LNCAP (cell line): ENCODE results near the gene NAT14.

Experiments used
- TF ChIP-seq, protein P1 (sequence below): fragments of 450-650 bp; IDR thresholded peaks from 2 replicates; pipeline ENCODE4 v1.5.1; 2017; ENCODE audit warnings: mild to moderate bottlenecking

The NAT14 gene

DNA sequence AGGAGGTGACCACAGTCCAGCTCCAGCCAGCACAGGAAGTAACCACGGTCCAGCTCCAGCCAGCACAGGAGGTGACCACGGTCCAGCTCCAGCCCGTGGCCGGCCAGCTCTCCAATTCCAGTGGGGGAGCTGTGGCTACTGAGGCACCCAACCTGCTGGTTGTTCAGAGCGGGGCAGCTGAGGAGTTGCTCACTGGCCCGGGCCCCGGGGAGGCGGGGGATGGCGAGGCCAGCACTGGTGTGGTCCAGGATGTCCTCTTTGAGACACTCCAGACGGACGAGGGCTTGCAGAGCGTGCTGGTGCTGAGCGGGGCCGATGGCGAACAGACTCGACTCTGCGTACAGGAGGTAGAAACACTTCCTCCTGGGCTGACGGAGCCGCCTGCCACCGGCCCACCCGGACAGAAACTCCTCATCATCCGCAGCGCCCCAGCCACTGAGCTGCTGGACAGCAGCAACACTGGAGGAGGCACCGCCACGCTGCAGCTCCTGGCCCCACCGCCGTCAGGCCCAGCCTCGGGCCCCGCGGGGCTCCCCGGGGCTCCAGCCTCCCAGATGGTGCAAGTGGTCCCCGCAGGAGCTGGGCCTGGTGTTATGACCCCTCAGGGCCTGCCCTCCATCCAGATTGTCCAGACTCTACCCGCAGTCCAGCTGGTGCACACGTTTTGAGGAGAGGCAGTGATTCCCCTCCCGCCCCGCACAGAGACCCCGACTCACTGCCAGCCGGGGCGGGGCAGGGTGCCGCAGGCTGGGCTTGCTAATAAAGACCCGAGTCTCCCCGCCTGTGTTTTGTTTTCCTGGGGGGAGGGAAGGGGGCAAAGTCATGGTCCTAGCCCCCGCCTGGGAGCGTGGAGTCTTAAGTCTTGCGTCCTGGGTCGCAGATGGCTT is 1.0 kb upstream of the NAT14 start:
- TF ChIP-seq, protein P1, sequence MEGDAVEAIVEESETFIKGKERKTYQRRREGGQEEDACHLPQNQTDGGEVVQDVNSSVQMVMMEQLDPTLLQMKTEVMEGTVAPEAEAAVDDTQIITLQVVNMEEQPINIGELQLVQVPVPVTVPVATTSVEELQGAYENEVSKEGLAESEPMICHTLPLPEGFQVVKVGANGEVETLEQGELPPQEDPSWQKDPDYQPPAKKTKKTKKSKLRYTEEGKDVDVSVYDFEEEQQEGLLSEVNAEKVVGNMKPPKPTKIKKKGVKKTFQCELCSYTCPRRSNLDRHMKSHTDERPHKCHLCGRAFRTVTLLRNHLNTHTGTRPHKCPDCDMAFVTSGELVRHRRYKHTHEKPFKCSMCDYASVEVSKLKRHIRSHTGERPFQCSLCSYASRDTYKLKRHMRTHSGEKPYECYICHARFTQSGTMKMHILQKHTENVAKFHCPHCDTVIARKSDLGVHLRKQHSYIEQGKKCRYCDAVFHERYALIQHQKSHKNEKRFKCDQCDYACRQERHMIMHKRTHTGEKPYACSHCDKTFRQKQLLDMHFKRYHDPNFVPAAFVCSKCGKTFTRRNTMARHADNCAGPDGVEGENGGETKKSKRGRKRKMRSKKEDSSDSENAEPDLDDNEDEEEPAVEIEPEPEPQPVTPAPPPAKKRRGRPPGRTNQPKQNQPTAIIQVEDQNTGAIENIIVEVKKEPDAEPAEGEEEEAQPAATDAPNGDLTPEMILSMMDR: no peak

DNA sequence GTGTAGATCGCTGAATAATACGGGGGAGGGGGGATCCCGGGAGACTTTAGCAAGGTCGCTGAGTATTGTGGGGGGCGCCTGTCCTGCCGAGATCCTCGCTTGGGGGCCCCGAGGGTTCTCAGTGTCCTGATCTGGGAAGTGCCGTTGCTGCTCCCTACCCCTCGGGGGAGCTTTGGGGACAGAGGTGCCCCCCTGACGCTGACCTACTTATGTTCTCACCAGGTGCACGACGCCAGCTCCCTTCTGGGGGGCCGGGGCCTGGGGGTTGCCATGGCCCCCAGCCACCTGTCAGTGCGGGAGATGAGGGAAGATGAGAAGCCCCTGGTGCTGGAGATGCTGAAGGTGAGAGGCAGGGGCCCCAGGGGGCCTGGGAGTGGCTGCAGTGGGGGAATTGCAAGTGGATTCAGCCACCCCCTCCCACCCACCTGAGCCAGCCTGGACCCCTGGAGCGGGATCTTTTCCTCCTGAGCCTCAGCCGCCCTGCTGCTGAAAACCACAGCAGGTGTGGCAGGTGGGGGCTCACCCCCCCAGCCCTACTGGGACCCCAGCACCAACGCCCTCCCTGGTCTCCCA is 537 bp downstream of the NAT14 start:
- TF ChIP-seq, protein P1: no peak

DNA sequence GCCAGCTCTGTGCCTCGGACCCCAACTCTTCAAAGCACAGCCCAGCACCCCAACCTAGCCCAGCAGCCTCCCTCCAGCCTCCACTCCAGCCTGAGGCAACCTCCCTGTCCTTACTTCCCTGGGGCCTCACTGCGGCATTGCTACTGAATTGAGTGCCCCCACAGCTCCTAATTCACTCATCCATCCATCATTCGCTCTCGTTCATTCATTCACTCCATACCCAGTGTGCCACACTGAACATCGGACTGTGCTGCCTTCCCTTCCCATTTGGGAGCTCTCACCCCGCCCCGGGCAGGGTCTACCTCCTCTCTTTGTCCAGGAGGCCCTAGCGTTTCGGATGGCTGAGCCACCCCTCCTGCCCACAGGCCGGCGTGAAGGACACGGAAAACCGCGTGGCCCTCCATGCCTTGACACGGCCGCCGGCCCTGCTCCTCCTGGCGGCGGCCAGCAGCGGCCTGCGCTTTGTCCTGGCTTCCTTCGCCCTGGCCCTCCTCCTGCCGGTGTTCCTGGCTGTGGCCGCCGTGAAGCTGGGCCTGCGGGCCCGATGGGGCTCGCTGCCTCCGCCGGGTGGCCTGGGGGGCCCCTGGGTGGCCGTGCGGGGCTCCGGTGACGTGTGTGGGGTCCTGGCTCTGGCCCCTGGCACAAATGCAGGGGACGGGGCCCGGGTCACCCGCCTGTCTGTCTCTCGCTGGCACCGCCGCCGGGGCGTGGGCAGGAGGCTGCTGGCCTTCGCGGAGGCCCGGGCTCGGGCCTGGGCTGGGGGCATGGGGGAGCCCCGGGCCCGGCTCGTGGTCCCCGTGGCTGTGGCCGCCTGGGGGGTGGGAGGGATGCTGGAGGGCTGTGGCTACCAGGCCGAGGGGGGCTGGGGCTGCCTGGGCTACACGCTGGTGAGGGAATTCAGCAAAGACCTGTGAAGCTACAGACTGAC is 1.3 kb downstream of the NAT14 start:
- TF ChIP-seq, protein P1: no peak

DNA sequence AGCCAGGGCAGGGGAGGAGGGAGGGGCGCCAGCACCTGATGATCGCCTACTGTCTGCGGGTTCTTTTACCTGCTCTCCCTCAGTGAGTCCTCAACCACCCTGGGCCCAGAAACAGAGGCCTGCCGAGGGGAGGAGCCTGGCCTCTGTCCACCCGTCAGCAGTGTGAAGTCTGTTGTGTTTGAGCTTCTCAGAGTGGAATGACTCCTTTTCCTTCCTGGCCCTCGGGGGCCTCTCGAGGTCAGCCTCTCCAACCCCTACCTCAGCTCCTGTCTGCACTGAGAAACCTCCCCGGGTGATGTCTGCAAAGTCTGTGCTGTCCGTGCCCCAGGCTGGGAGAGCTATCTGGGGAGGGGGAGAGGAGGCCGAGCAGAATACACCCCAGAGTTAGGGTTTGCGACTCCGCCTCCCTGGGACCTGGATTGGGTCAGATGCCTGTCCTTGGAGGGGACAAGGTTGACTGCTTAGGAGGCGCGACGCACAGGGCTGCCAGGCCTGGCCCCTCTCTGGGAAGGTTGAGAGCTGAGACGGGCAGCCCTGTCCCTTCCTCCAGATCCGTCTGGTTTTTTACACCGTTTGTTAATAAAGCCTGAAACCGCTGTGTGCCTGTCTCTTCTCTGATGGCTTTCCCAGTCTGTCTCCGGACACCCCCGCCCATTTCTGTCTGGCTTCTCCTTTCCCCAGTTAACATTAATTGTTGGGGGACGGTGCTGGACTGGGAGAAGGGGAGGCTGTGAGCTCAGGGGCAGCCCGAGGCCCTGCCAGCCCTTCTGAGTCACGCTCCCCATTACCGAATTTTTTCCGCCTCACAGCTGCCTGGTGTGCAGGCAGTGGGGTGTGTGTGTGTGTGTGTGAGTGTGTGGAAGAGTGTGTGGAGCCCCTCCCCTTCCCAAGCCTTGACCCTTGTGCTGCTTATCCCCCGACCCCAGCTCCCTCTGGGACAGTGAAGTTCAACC is 2.3 kb downstream of the NAT14 start:
- TF ChIP-seq, protein P1: no peak

DNA sequence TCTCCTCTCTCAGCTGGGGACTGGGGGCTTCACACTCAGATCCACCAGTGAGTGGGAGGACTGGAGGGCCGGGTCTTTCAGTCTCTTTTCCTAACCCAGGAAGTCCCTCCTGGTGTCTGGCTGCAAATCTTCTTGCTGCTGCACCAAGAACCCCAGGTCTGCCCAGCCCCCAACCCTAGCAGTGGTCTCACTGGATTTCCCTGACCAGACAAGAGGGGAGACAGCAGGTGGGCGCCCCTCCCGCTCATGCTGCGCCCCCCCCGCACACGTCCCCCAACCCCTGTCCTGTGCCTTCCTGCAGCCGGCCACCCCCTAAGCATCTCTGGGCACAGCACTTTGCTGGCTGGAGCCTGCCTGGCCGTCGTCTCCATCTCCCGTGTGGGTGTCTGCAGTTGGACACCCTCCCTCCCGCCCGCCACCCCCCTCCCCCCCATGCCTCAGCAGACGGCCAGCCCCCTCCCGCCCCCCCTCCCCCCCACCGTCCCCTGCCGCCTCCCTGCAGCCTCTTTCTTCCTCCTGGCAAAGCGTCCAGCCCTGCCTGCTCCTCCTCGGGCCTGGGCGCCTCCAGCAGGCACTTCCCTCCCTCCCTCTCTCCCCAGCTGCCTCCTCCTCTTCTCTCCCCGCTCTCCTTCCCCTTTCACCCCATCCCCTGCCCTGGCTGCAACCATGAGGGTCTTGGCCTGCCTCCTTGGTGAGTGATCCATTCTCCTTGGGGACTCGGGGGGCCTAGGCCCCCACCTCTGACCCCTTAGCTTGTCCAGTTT is 3.1 kb downstream of the NAT14 start, which contains the start of gene SSC5D:
SSC5D (plus strand) TSS at position 513 of the 764 bp plus-strand sequence; CDS start at position 667, 154 bp downstream.
- TF ChIP-seq, protein P1: no peak

DNA sequence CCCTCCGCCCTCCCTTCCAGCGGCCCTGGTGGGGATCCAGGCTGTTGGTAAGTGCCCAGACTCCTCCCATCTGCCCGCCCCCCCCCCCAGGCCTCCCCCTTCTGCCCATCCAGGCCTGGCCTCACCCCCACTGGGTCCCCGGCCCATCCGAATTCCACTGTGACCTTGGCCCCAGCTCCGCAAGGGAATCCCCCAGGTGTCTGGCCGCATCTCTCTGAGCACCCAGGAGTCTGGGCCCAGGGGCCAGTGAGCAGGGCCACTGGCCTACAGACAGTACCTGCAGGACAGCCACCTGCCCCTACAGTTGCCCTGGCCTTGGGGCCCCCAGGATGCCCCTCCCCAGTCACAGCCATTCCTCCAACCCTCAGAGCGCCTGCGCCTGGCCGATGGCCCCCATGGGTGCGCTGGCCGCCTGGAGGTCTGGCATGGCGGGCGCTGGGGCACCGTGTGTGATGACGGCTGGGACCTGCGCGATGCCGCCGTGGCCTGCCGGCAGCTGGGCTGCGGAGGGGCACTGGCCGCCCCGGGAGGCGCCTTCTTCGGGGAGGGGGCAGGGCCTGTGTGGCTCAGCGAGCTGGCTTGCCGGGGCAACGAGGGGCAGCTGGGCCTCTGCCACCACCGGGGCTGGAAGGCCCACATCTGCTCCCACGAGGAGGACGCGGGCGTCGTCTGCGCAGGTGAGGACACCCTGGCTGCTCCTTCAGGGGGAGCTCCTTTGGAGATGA is 4.2 kb downstream of the NAT14 start:
- TF ChIP-seq, protein P1: no peak
